Mesenchymal stem cell (in vitro differentiated cells and primary cell): ENCODE results near the gene DPPA5.

ENCODE experiments used
- DNase-seq: peaks from one replicate; pipeline ENCODE4 v3.0.0-alpha.2; 2013
- H2AFZ ChIP-seq: one replicate; pipeline ENCODE4 v1.6.1; 2013; ENCODE audit warnings: low read depth, mild to moderate bottlenecking, control low read depth, inconsistent platforms, low read length, moderate library complexity
- H2AK5ac ChIP-seq: 2 replicates; pipeline ENCODE4 v1.6.1; 2013; ENCODE audit warnings: low read length, moderate library complexity, mild to moderate bottlenecking, inconsistent platforms; ENCODE audit not compliant: severe bottlenecking
- H2BK120ac ChIP-seq: one replicate; pipeline ENCODE4 v1.6.1; 2013; ENCODE audit warnings: low read depth, mild to moderate bottlenecking, inconsistent platforms, low read length, moderate library complexity
- H2BK12ac ChIP-seq, 2 experiments: one replicate each; pipeline ENCODE4 v1.6.1; 2013; ENCODE audit warnings: inconsistent platforms in 2 of 2, low read length in 2 of 2, mild to moderate bottlenecking in 2 of 2, moderate library complexity in 2 of 2, control low read depth in 1 of 2
- H2BK15ac ChIP-seq: one replicate; pipeline ENCODE4 v1.6.1; 2013; ENCODE audit warnings: mild to moderate bottlenecking, low read depth, inconsistent platforms; ENCODE audit not compliant: poor library complexity, severe bottlenecking
- H2BK5ac ChIP-seq: 2 replicates; pipeline ENCODE4 v1.6.1; 2013; ENCODE audit warnings: low read depth, mild to moderate bottlenecking, low read length, control low read depth, inconsistent platforms; ENCODE audit not compliant: poor library complexity, severe bottlenecking
- H3K14ac ChIP-seq, 2 experiments: one replicate each; pipeline ENCODE4 v1.6.1; 2013; ENCODE audit warnings: inconsistent platforms in 2 of 2, low read length in 2 of 2, control low read depth in 1 of 2, mild to moderate bottlenecking in 1 of 2, moderate library complexity in 1 of 2
- H3K18ac ChIP-seq, 2 experiments: one replicate each; pipeline ENCODE4 v1.6.1; 2013; ENCODE audit warnings: inconsistent platforms in 2 of 2, low read length in 2 of 2, control low read depth in 1 of 2, low read depth in 1 of 2, mild to moderate bottlenecking in 1 of 2
- H3K23ac ChIP-seq, 2 experiments: one replicate each; pipeline ENCODE4 v1.6.1; 2013; ENCODE audit warnings: inconsistent platforms in 2 of 2, low read length in 2 of 2, mild to moderate bottlenecking in 2 of 2, moderate library complexity in 2 of 2, control low read depth in 1 of 2
- H3K27ac ChIP-seq: 2 replicates; pipeline ENCODE4 v1.5.1; 2013; ENCODE audit warnings: mild to moderate bottlenecking, moderate library complexity, low read length, control low read depth, inconsistent platforms; ENCODE audit not compliant: poor library complexity, severe bottlenecking
- H3K27me3 ChIP-seq, 2 experiments: 2 replicates each; pipeline versions ENCODE4 v1.6.1 to v1.7.0; 2013; ENCODE audit warnings: low read length in 2 of 2, mild to moderate bottlenecking in 2 of 2, moderate library complexity in 2 of 2, control low read depth in 1 of 2, inconsistent platforms in 1 of 2; ENCODE audit not compliant: control insufficient read depth in 1 of 2, insufficient read depth in 1 of 2
- H3K36me3 ChIP-seq, 2 experiments: 2 replicates each; pipeline versions ENCODE4 v1.6.1 to v1.7.0; 2013; ENCODE audit warnings: low read length in 2 of 2, control low read depth in 1 of 2, inconsistent platforms in 1 of 2, low read depth in 1 of 2, mild to moderate bottlenecking in 1 of 2; ENCODE audit not compliant: insufficient read depth in 2 of 2, control insufficient read depth in 1 of 2
- H3K4ac ChIP-seq, 2 experiments: one replicate each; pipeline ENCODE4 v1.6.1; 2013; ENCODE audit warnings: inconsistent platforms in 2 of 2, low read length in 2 of 2, mild to moderate bottlenecking in 2 of 2, moderate library complexity in 2 of 2, control low read depth in 1 of 2, low read depth in 1 of 2
- H3K4me1 ChIP-seq: 2 replicates; pipeline ENCODE4 v1.6.1; 2013; ENCODE audit warnings: low read depth, low read length, control low read depth; ENCODE audit not compliant: control insufficient read depth, insufficient read depth
- H3K4me2 ChIP-seq: 2 replicates; pipeline ENCODE4 v1.6.1; 2013; ENCODE audit warnings: low read length, mild to moderate bottlenecking, inconsistent platforms; ENCODE audit not compliant: poor library complexity, severe bottlenecking
- H3K4me3 ChIP-seq, 2 experiments: 2 replicates each; pipeline versions ENCODE4 v1.5.1 to v1.7.0; 2013; ENCODE audit warnings: low read length in 2 of 2, mild to moderate bottlenecking in 2 of 2, control low read depth in 1 of 2, low read depth in 1 of 2; ENCODE audit not compliant: insufficient read depth in 1 of 2
- H3K79me1 ChIP-seq: replicated peaks from 2 replicates; pipeline ENCODE4 v1.6.1; 2013; ENCODE audit warnings: mild to moderate bottlenecking, control low read depth, low read length, inconsistent platforms; ENCODE audit not compliant: poor library complexity, severe bottlenecking
- H3K9ac ChIP-seq: 2 replicates; pipeline ENCODE4 v1.7.0; 2013; ENCODE audit warnings: mild to moderate bottlenecking, low read length, moderate library complexity
- H3K9me3 ChIP-seq: 2 replicates; pipeline ENCODE4 v1.7.0; 2013; ENCODE audit warnings: mild to moderate bottlenecking, low read length; ENCODE audit not compliant: control insufficient read depth
- H4K8ac ChIP-seq: one replicate; pipeline ENCODE4 v1.6.1; 2013; ENCODE audit warnings: inconsistent platforms, mild to moderate bottlenecking, low read length, moderate library complexity
- H4K91ac ChIP-seq: one replicate; pipeline ENCODE4 v1.6.1; 2013; ENCODE audit warnings: mild to moderate bottlenecking, low read length, inconsistent platforms
- WGBS: methylation state at CpG from one replicate; pipeline ENCODE4 v1.1.7; 2013; ENCODE audit warnings: mixed read lengths; 5-methylcytosine and 5-hydroxymethylcytosine counted together

DPPA5 gene

DNA sequence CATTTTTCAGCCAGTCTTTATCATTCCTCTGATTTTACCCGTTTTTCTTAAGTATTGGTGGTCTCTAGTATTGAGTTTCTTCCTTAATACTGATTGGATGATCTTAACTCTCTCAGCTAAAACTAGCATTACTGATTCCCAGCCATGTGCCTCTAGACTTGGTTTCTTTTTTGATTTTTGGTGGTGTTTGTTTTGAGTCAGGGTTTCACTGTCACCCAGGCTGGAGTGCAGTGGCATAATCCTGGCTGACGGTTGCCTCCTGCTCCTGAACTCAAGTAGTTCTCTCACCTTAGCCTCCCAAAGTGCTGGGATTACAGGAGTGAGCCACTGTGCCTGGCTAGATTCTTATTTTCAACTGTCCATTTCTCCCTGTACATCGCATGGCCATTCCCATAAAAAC, 24.9 kb downstream of the DPPA5 start:
- DNase-seq: no peak
- no peak overlapping the region for H2AFZ ChIP-seq
- 75% methylated on average over 2 of the region's 3 CpGs for WGBS
- H3K14ac ChIP-seq: no peak overlapping the region
- no peak overlapping the region for H3K4me2 ChIP-seq
- peaks cover 2% of the 10 kb centered on the region for H3K4me1 ChIP-seq
- no peak overlapping the region for H2BK120ac ChIP-seq
- H2AK5ac ChIP-seq: no peak overlapping the region
- no peaks in the 10 kb centered on the region for H3K36me3 ChIP-seq
- H3K9ac ChIP-seq: peak overlapping the region; percentile 8
- H4K91ac ChIP-seq: no peak overlapping the region
- H3K4ac ChIP-seq: no peak overlapping the region
- no peak overlapping the region for H2BK5ac ChIP-seq
- H3K79me1 ChIP-seq: no peaks in the 10 kb centered on the region
- H3K4me3 ChIP-seq: no peak overlapping the region
- H3K27me3 ChIP-seq: peaks cover 10 to 32% of the 10 kb centered on the region in 2 experiments
- no peak overlapping the region for H2BK15ac ChIP-seq
- H4K8ac ChIP-seq: no peak overlapping the region
- no peak overlapping the region for H3K23ac ChIP-seq
- H3K9me3 ChIP-seq: no peaks in the 10 kb centered on the region
- H3K27ac ChIP-seq: no peak overlapping the region
- H3K18ac ChIP-seq: no peak overlapping the region
- H2BK12ac ChIP-seq: no peak overlapping the region

DNA sequence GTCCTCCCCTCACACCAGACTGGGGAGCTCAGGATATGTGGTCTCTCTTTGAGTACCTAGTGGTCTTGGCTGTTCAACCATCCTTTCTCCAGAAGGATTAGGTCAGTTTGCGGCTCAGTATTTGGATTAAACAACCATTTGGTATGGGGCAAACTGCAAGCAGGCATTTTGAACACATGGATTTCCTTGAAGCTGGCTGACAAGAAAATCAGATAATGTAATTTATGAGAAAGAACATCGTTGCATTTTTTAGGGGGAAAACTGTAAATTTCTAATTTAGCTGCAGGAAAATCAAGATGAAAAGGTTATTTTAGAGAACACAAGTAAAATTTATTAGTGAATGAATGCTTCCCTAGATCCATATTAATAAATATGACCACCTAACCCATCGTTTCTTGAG, 25.3 kb downstream of the DPPA5 start:
- Histone ChIP-seq H4K8ac (no peak overlapping the region), H4K91ac (no peak overlapping the region), H2AFZ (no peak overlapping the region), H3K4me2 (no peak overlapping the region), H3K36me3 (no peaks in the 10 kb centered on the region), H3K4me1 (peaks cover 2% of the 10 kb centered on the region), H3K4me3 (no peak overlapping the region), H3K9ac (peak overlapping the region; percentile 8), H3K14ac (no peak overlapping the region), H3K4ac (no peak overlapping the region), H2BK12ac (no peak overlapping the region), H3K27ac (no peak overlapping the region), H3K9me3 (no peaks in the 10 kb centered on the region), H2AK5ac (no peak overlapping the region), H3K23ac (no peak overlapping the region), H3K18ac (no peak overlapping the region), H2BK5ac (no peak overlapping the region), H3K27me3 (peaks cover 10 to 32% of the 10 kb centered on the region in 2 experiments), H2BK120ac (no peak overlapping the region), H3K79me1 (no peaks in the 10 kb centered on the region), H2BK15ac (no peak overlapping the region)
- DNase-seq: no peak
- 89% methylated on average over 2 of the region's 3 CpGs for whole genome bisulfite sequencing

DNA sequence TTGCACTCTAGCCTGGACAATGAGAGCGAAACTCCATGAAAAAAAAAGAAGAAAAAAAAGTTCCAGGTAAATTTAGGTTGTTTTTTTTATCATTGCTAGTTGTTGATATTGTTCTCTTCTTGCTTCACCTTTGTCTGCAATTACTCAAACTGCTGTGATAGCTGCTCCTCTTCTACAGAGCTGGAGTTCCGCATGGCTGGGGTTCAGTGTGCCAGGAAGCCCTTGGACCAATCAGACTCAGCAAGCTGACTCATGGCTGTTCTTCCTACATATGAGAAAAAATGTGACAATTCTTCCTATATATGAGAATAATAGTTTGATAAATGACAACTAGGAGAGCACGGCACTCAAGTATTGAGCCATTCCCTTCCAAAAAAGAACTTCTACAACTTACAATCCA, 28.4 kb downstream of the DPPA5 start:
- Histone ChIP-seq H3K79me1 (no peaks in the 10 kb centered on the region), H3K36me3 (no peaks in the 10 kb centered on the region), H2BK120ac (no peak overlapping the region), H3K9ac (no peak overlapping the region), H3K4me1 (peaks cover 2% of the 10 kb centered on the region), H3K23ac (no peak overlapping the region), H3K27ac (no peak overlapping the region), H2BK12ac (no peak overlapping the region), H2BK5ac (no peak overlapping the region), H3K27me3 (peaks cover 0 to 8% of the 10 kb centered on the region in 2 experiments), H4K91ac (no peak overlapping the region), H3K4me2 (no peak overlapping the region), H2BK15ac (no peak overlapping the region), H2AK5ac (no peak overlapping the region), H2AFZ (no peak overlapping the region), H3K4me3 (no peak overlapping the region), H3K18ac (no peak overlapping the region), H3K9me3 (no peaks in the 10 kb centered on the region), H3K4ac (no peak overlapping the region), H3K14ac (no peak overlapping the region), H4K8ac (no peak overlapping the region)
- 100% methylated on average over 2 of the region's 3 CpGs for WGBS
- DNase-seq: no peak

- H3K9me3 ChIP-seq: peaks cover 5% of the 10 kb centered on the region
- peaks cover 2% of the 10 kb centered on the region for H3K4me1 ChIP-seq
- H3K27ac ChIP-seq: no peak overlapping the region
- H2AFZ ChIP-seq: no peak overlapping the region
- H4K91ac ChIP-seq: no peak overlapping the region
- no peak overlapping the region for H2AK5ac ChIP-seq
- H3K79me1 ChIP-seq: no peaks in the 10 kb centered on the region
- no peak for DNase-seq
- H2BK5ac ChIP-seq: no peak overlapping the region
- no peak overlapping the region for H3K14ac ChIP-seq
- H3K4ac ChIP-seq: no peak overlapping the region
- H2BK120ac ChIP-seq: no peak overlapping the region
- no peaks in the 10 kb centered on the region for H3K36me3 ChIP-seq
- H3K23ac ChIP-seq: no peak overlapping the region
- no peak overlapping the region for H3K18ac ChIP-seq
- no peaks in the 10 kb centered on the region for H3K27me3 ChIP-seq
- WGBS: 88% methylated on average over 2 of the region's 2 CpGs
- H3K4me3 ChIP-seq: no peak overlapping the region
- no peak overlapping the region for H3K4me2 ChIP-seq
- no peak overlapping the region for H2BK12ac ChIP-seq
- no peak overlapping the region for H2BK15ac ChIP-seq
- no peak overlapping the region for H4K8ac ChIP-seq
- no peak overlapping the region for H3K9ac ChIP-seq
These were observed 30.8 kb downstream of the DPPA5 start for GRCh38 chr6:73323323-73323722.
